ENCODE results near the gene SOX10.
A peak's percentile ranks its signal among the peaks of the same experiment; 100 is the strongest.

Gene SOX10

DNA sequence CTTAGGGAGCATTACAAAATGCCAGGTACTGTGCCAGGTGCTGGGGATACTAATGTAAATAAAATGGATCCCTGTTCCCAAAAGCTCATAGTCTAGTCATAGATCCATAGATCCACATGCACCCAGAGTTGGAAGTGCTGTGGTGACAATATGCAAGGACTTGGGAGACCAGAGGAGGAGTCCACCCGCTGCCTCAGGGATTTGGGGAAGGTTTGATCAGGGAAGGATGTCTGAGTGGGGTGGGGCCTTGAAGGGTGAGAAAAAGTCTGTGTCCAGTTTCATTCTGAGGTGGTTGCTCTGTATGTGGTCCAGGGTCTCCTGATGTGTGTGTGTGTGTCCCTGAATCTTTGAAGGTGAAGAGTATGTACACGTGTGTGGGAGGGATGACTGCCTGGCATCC lies 9.2 kb downstream of the SOX10 start:
- WGBS, 2 donors (ENCODE audit: extremely low coverage in 2 of 2, insufficient read length in 2 of 2, insufficient replicate concordance in 1 of 2), result no CpG with 5 or more reads among the region's 2 CpGs

GRCh38 chr22:37973271-37974170 lies 10.8 kb downstream of the SOX10 start:
- Histone ChIP-seq H3K27ac (replicated peaks; ENCODE audit: low read length) (no peak overlapping the region), H3K23ac (ENCODE audit: low read depth, low read length, poor library complexity) (no peak overlapping the region), H3K4ac (ENCODE audit: low read length) (no peak overlapping the region), H3K36me3 (replicated peaks in 1 of 2; ENCODE audit: control insufficient read depth in 2 of 2, insufficient read depth in 2 of 2, low read length in 2 of 2) (peaks cover 0 to 22% of the 10 kb centered on the region in 2 donors), H2BK12ac (ENCODE audit: low read length) (no peak overlapping the region), H3K79me1 (ENCODE audit: low read depth, low read length) (peaks cover 5% of the 10 kb centered on the region), H2BK15ac (ENCODE audit: low read length) (no peak overlapping the region), H2AK5ac (ENCODE audit: low read depth, low read length) (peak overlapping the region; percentile 80), H3K9ac (ENCODE audit: low read depth, low read length, poor library complexity) (no peak overlapping the region), H2AFZ (ENCODE audit: low read length) (no peak overlapping the region), H3K4me3 (ENCODE audit: low read length in 2 of 2) (no peak overlapping the region), H3K4me1 (ENCODE audit: control insufficient read depth in 2 of 2, insufficient read depth in 1 of 2, low read depth in 1 of 2, low read length in 2 of 2) (peaks cover 5 to 11% of the 10 kb centered on the region in 2 donors), H3K18ac (ENCODE audit: low read length) (peak overlapping the region; percentile 72), H3K4me2 (ENCODE audit: insufficient read depth, low read length, poor library complexity, severe bottlenecking) (no peak overlapping the region), H2BK5ac (ENCODE audit: low read length) (no peak overlapping the region), H2BK120ac (ENCODE audit: low read depth, low read length) (no peak overlapping the region), H3K9me3 (replicated peaks in 1 of 2; ENCODE audit: control insufficient read depth in 2 of 2, insufficient read depth in 1 of 2, low read depth in 1 of 2, low read length in 2 of 2) (no peaks in the 10 kb centered on the region), H4K91ac (ENCODE audit: low read depth, low read length, poor library complexity) (no peak overlapping the region), H3K14ac (ENCODE audit: low read length) (no peak overlapping the region), H3K27me3 (ENCODE audit: control insufficient read depth in 3 of 3, insufficient read depth in 3 of 3, low read depth in 1 of 3, low read length in 3 of 3) (no peaks in the 10 kb centered on the region), H4K8ac (ENCODE audit: low read depth, low read length) (no peak overlapping the region)
- no CpG with 5 or more reads among the region's 33 CpGs for WGBS, 2 donors (ENCODE audit: extremely low coverage in 2 of 2, insufficient read length in 2 of 2, insufficient replicate concordance in 1 of 2)
- no peak for DNase-seq (ENCODE audit: low spot score)

More for the DNA sequence above, 9.2 kb downstream of the SOX10 start:
- no peak overlapping the region for H3K14ac ChIP-seq (ENCODE audit: low read length)
- no peak overlapping the region for H2BK12ac ChIP-seq (ENCODE audit: low read length)
- no peaks in the 10 kb centered on the region for H3K9me3 ChIP-seq (replicated peaks in 1 of 2; ENCODE audit: control insufficient read depth in 2 of 2, insufficient read depth in 1 of 2, low read depth in 1 of 2, low read length in 2 of 2)
- no peak overlapping the region for H3K4me3 ChIP-seq (ENCODE audit: low read length in 2 of 2)
- no peak overlapping the region for H3K18ac ChIP-seq (ENCODE audit: low read length)
- H4K8ac ChIP-seq (ENCODE audit: low read depth, low read length), result no peak overlapping the region
- H3K4ac ChIP-seq (ENCODE audit: low read length), result no peak overlapping the region
- H2BK5ac ChIP-seq (ENCODE audit: low read length), result no peak overlapping the region
- no peak overlapping the region for H3K23ac ChIP-seq (ENCODE audit: low read depth, low read length, poor library complexity)
- peaks cover 0 to 9% of the 10 kb centered on the region in 2 donors for H3K36me3 ChIP-seq (replicated peaks in 1 of 2; ENCODE audit: control insufficient read depth in 2 of 2, insufficient read depth in 2 of 2, low read length in 2 of 2)
- H4K91ac ChIP-seq (ENCODE audit: low read depth, low read length, poor library complexity), result no peak overlapping the region
- no peak overlapping the region for H2AFZ ChIP-seq (ENCODE audit: low read length)
- H3K9ac ChIP-seq (ENCODE audit: low read depth, low read length, poor library complexity), result no peak overlapping the region
- peaks cover 5 to 18% of the 10 kb centered on the region in 2 donors for H3K4me1 ChIP-seq (ENCODE audit: control insufficient read depth in 2 of 2, insufficient read depth in 1 of 2, low read depth in 1 of 2, low read length in 2 of 2)
- no peak overlapping the region for H2BK120ac ChIP-seq (ENCODE audit: low read depth, low read length)
- no peak overlapping the region for H2AK5ac ChIP-seq (ENCODE audit: low read depth, low read length)
- no peak for DNase-seq (ENCODE audit: low spot score)
- peaks cover 3% of the 10 kb centered on the region for H3K79me1 ChIP-seq (ENCODE audit: low read depth, low read length)
- H3K27ac ChIP-seq (replicated peaks; ENCODE audit: low read length), result no peak overlapping the region
- H2BK15ac ChIP-seq (ENCODE audit: low read length), result no peak overlapping the region
- H3K27me3 ChIP-seq (ENCODE audit: control insufficient read depth in 3 of 3, insufficient read depth in 3 of 3, low read depth in 1 of 3, low read length in 3 of 3), result no peaks in the 10 kb centered on the region
- no peak overlapping the region for H3K4me2 ChIP-seq (ENCODE audit: insufficient read depth, low read length, poor library complexity, severe bottlenecking)

DNA sequence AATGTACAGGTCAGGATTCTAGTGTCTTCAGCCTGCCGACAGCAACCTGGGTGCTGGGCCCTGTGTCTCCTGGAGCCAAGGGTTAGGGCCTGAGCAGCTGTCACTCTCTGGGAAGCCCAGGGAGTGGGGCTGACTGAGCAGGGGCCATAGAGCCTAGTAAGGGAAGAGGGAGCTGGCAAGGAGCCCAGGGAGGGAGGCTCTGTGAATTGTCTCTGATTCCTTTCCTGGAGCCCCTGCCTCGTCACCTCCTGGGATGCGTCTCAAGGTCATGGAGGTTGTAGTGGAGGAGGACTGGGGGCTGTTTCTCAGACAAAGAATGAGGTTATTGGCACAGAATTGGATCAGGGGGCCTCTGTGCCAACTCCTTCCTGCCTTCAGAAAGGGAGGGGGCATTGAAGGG lies 11.8 kb downstream of the SOX10 start:
- Histone ChIP-seq H3K27me3 (ENCODE audit: control insufficient read depth in 3 of 3, insufficient read depth in 3 of 3, low read depth in 1 of 3, low read length in 3 of 3) (no peaks in the 10 kb centered on the region), H3K27ac (replicated peaks; ENCODE audit: low read length) (no peak overlapping the region), H3K79me1 (ENCODE audit: low read depth, low read length) (peaks cover 6% of the 10 kb centered on the region), H3K4me2 (ENCODE audit: insufficient read depth, low read length, poor library complexity, severe bottlenecking) (no peak overlapping the region), H3K9ac (ENCODE audit: low read depth, low read length, poor library complexity) (no peak overlapping the region), H2BK120ac (ENCODE audit: low read depth, low read length) (no peak overlapping the region), H3K36me3 (replicated peaks in 1 of 2; ENCODE audit: control insufficient read depth in 2 of 2, insufficient read depth in 2 of 2, low read length in 2 of 2) (peaks cover 0 to 32% of the 10 kb centered on the region in 2 donors), H2AFZ (ENCODE audit: low read length) (no peak overlapping the region), H2BK5ac (ENCODE audit: low read length) (no peak overlapping the region), H3K23ac (ENCODE audit: low read depth, low read length, poor library complexity) (no peak overlapping the region), H3K18ac (ENCODE audit: low read length) (peak overlapping the region; percentile 1), H2AK5ac (ENCODE audit: low read depth, low read length) (peak overlapping the region; percentile 22), H3K4ac (ENCODE audit: low read length) (no peak overlapping the region), H3K4me1 (ENCODE audit: control insufficient read depth in 2 of 2, insufficient read depth in 1 of 2, low read depth in 1 of 2, low read length in 2 of 2) (peaks cover 9 to 21% of the 10 kb centered on the region in 2 donors), H4K91ac (ENCODE audit: low read depth, low read length, poor library complexity) (no peak overlapping the region), H2BK15ac (ENCODE audit: low read length) (no peak overlapping the region), H3K4me3 (ENCODE audit: low read length in 2 of 2) (no peak overlapping the region), H2BK12ac (ENCODE audit: low read length) (no peak overlapping the region), H3K14ac (ENCODE audit: low read length) (no peak overlapping the region), H4K8ac (ENCODE audit: low read depth, low read length) (no peak overlapping the region), H3K9me3 (replicated peaks in 1 of 2; ENCODE audit: control insufficient read depth in 2 of 2, insufficient read depth in 1 of 2, low read depth in 1 of 2, low read length in 2 of 2) (no peaks in the 10 kb centered on the region)
- no CpG with 5 or more reads among the region's 3 CpGs for WGBS, 2 donors (ENCODE audit: extremely low coverage in 2 of 2, insufficient read length in 2 of 2, insufficient replicate concordance in 1 of 2)
- no peak for DNase-seq (ENCODE audit: low spot score)

Data from neuronal stem cell (in vitro differentiated cells).